Caco-2 (cell line): ENCODE data around the gene TK2. TPM values are rescaled to one million over a fixed set of nuclear protein-coding genes. Genes with fewer than 3 reads are reported as not detected.
A peak's percentile ranks its signal among the peaks of the same experiment; 100 is the strongest.

Source experiments
- BruUV-seq: library from RNA; stranded (reverse); fragments of 400-500 nt; replicated peaks from 2 replicates; lab custom pipeline; 2021; lab: Mats Ljungman, UMichigan
- CTCF ChIA-PET: fragments of 300-600 bp; sonication (Branson Sonifier 250); formaldehyde crosslinking; loops from one replicate; lab custom pipeline; 2022; ENCODE audit warnings: antibody characterized with exemption; lab: Charles Lee
- POLR2A ChIA-PET: fragments of 300-600 bp; sonication (Branson Sonifier 250); formaldehyde crosslinking; loops from one replicate; lab custom pipeline; 2022; ENCODE audit warnings: antibody characterized with exemption; lab: Charles Lee
- DNase-seq, 2 experiments: peaks; one replicate each; pipeline versions ENCODE4 v3.0.0 to v3.0.0-alpha.2; 2020 to 2022
- H3K27me3 ChIP-seq: replicated peaks from 2 replicates; pipeline ENCODE4 v1.6.0; 2011; ENCODE audit warnings: low read length; ENCODE audit not compliant: control insufficient read depth, insufficient read depth
- H3K36me3 ChIP-seq: 2 replicates; pipeline ENCODE4 v1.5.1; 2011; ENCODE audit warnings: low read length; ENCODE audit not compliant: control insufficient read depth, insufficient read depth
- H3K4me1 ChIP-seq: fragments of 250-450 bp; sonication (Bioruptor Pico); 2 replicates; pipeline ENCODE4 v1.5.1; 2020; ENCODE audit warnings: mild to moderate bottlenecking
- H3K4me3 ChIP-seq: 2 replicates; pipeline ENCODE4 v1.5.1; 2011; ENCODE audit warnings: low read depth, mild to moderate bottlenecking, control low read depth, low read length
- H3K9me3 ChIP-seq: fragments of 250-450 bp; sonication (Bioruptor Pico); 2 replicates; pipeline ENCODE4 v1.5.1; 2020; ENCODE audit warnings: mild to moderate bottlenecking, moderate library complexity
- H3K27ac Mint-ChIP-seq: one replicate; pipeline ENCODE4 v1.8.0; 2022; ENCODE audit warnings: mixed read lengths; ENCODE audit not compliant: unreplicated experiment
- H3K27me3 Mint-ChIP-seq: one replicate; pipeline ENCODE4 v1.8.0; 2022; ENCODE audit warnings: mixed read lengths; ENCODE audit not compliant: insufficient read depth, unreplicated experiment
- H3K36me3 Mint-ChIP-seq: one replicate; pipeline ENCODE4 v1.8.0; 2022; ENCODE audit warnings: mild to moderate bottlenecking, mixed read lengths; ENCODE audit not compliant: insufficient read depth, unreplicated experiment
- H3K4me1 Mint-ChIP-seq: one replicate; pipeline ENCODE4 v1.8.0; 2022; ENCODE audit warnings: low read depth, mixed read lengths; ENCODE audit not compliant: unreplicated experiment
- H3K4me3 Mint-ChIP-seq: one replicate; pipeline ENCODE4 v1.8.0; 2022; ENCODE audit warnings: mild to moderate bottlenecking, moderate library complexity, mixed read lengths; ENCODE audit not compliant: unreplicated experiment
- H3K9me3 Mint-ChIP-seq: one replicate; pipeline ENCODE4 v1.8.0; 2022; ENCODE audit warnings: mixed read lengths; ENCODE audit not compliant: unreplicated experiment
- intact Hi-C: fragments of 100-400 bp; cut with micrococcal nuclease; formaldehyde crosslinking; loops from one replicate; pipeline ENCODE4 v1.10.0; 2022; ENCODE audit not compliant: unreplicated experiment
- total RNA-seq: library from RNA; stranded (reverse); gene quantifications from 2 replicates; pipeline ENCODE4 v1.2.3, GENCODE V29; 2022
- TF ChIP-seq, protein P1 (sequence below), 2 experiments: fragments of 200-600 bp in 1 of 2; IDR thresholded peaks; 1 replicate in 1 of 2; 2 replicates in 1 of 2; pipeline versions ENCODE4 v1.5.1 to v1.8.0; 2011 to 2022; ENCODE audit warnings: antibody characterized with exemption in 1 of 2, control low read depth in 1 of 2, inconsistent platforms in 1 of 2, low read depth in 1 of 2, low read length in 1 of 2, mild to moderate bottlenecking in 1 of 2, moderate library complexity in 1 of 2; ENCODE audit not compliant: insufficient read depth in 1 of 2, severe bottlenecking in 1 of 2, unreplicated experiment in 1 of 2

TK2 gene
- total RNA-seq, 1 experiment from 2014 or later = 18.2 TPM

DNA sequence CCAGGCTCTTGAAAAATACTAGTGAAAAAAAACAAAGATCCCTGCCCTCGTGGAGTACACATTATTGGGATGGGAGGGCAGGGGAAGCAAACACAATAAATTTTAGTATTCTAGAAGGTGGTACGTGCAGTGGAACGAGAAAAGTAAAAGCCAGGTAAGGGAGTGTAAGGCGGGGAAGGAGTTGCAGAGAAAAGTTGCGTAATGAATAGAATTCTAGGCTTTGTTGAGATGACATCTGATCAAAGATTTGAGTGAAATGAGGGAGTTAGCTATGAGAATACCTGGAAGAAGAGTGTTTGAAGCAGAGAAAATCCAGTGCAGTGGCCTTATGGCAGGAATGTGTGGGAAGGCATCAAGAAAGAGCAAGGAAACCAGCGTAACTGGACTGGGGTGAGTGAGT, 4.6 kb upstream of the TK2 start:
- Mint-ChIP-seq H3K9me3 (no peaks in the 10 kb centered on the region), H3K36me3 (peaks cover 36% of the 10 kb centered on the region), H3K27ac (no peak overlapping the region), H3K4me1 (peaks cover 34% of the 10 kb centered on the region), H3K27me3 (no peaks in the 10 kb centered on the region), H3K4me3 (no peak overlapping the region)
- POLR2A ChIA-PET = no interaction called here
- intact Hi-C loops = loop anchor here (5.0 kb wide), 1 partner anchor 48 kb away; the partner anchor contains the start of gene CMTM3
- TF ChIP-seq, protein P1, sequence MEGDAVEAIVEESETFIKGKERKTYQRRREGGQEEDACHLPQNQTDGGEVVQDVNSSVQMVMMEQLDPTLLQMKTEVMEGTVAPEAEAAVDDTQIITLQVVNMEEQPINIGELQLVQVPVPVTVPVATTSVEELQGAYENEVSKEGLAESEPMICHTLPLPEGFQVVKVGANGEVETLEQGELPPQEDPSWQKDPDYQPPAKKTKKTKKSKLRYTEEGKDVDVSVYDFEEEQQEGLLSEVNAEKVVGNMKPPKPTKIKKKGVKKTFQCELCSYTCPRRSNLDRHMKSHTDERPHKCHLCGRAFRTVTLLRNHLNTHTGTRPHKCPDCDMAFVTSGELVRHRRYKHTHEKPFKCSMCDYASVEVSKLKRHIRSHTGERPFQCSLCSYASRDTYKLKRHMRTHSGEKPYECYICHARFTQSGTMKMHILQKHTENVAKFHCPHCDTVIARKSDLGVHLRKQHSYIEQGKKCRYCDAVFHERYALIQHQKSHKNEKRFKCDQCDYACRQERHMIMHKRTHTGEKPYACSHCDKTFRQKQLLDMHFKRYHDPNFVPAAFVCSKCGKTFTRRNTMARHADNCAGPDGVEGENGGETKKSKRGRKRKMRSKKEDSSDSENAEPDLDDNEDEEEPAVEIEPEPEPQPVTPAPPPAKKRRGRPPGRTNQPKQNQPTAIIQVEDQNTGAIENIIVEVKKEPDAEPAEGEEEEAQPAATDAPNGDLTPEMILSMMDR (IDR thresholded peaks at IDR 0.05; ENCODE audit: insufficient read depth in 1 of 2, low read depth in 1 of 2, low read length in 1 of 2, severe bottlenecking in 1 of 2, unreplicated experiment in 1 of 2) = no peak
- BruUV-seq = no TSS peak
- no peaks in the 10 kb centered on the region for H3K36me3 ChIP-seq
- DNase-seq = no peak
- no peaks in the 10 kb centered on the region for H3K27me3 ChIP-seq
- H3K9me3 ChIP-seq = no peaks in the 10 kb centered on the region
- peaks cover 19% of the 10 kb centered on the region for H3K4me1 ChIP-seq
- CTCF ChIA-PET = no interaction called here
- H3K4me3 ChIP-seq = no peak overlapping the region

- ChIA-PET POLR2A (no interaction called here), CTCF (no interaction called here)
- no TSS peak for BruUV-seq
- Histone ChIP-seq H3K4me3 (no peak overlapping the region), H3K36me3 (no peaks in the 10 kb centered on the region), H3K9me3 (no peaks in the 10 kb centered on the region), H3K27me3 (no peaks in the 10 kb centered on the region), H3K4me1 (peaks cover 22% of the 10 kb centered on the region)
- intact Hi-C loops = loop anchor here (5.0 kb wide), 1 partner anchor 48 kb away; the partner anchor contains the start of gene CMTM3
- peak overlapping the region; percentile 87 for H3K4me3 Mint-ChIP-seq
- no peaks in the 10 kb centered on the region for H3K9me3 Mint-ChIP-seq
- peaks cover 36% of the 10 kb centered on the region for H3K36me3 Mint-ChIP-seq
- TF ChIP-seq, protein P1 (IDR thresholded peaks at IDR 0.05; ENCODE audit: insufficient read depth in 1 of 2, low read depth in 1 of 2, low read length in 1 of 2, severe bottlenecking in 1 of 2, unreplicated experiment in 1 of 2) = no peak
- H3K27me3 Mint-ChIP-seq = no peaks in the 10 kb centered on the region
- no peak overlapping the region for H3K27ac Mint-ChIP-seq
- DNase-seq = no peak
- H3K4me1 Mint-ChIP-seq = peaks cover 36% of the 10 kb centered on the region
Measured at GRCh38 chr16:66554021-66554420, 4.1 kb upstream of the TK2 start.

- H3K4me1 ChIP-seq = peaks cover 28% of the 10 kb centered on the region
- no peak for DNase-seq
- H3K36me3 ChIP-seq = no peaks in the 10 kb centered on the region
- H3K4me1 Mint-ChIP-seq = peaks cover 44% of the 10 kb centered on the region
- POLR2A ChIA-PET = no interaction called here
- peak overlapping the region; percentile 81 for H3K27ac Mint-ChIP-seq
- H3K36me3 Mint-ChIP-seq = peaks cover 36% of the 10 kb centered on the region
- TF ChIP-seq, protein P1 (IDR thresholded peaks at IDR 0.05; ENCODE audit: insufficient read depth in 1 of 2, low read depth in 1 of 2, low read length in 1 of 2, severe bottlenecking in 1 of 2, unreplicated experiment in 1 of 2) = no peak
- H3K27me3 Mint-ChIP-seq = no peaks in the 10 kb centered on the region
- H3K4me3 Mint-ChIP-seq = peak overlapping the region; percentile 87
- H3K4me3 ChIP-seq = peak overlapping the region; percentile 73
- intact Hi-C loops = loop anchor here (5.0 kb wide), 1 partner anchor 49 kb away; the partner anchor contains the start of gene CMTM3
- no peaks in the 10 kb centered on the region for H3K9me3 ChIP-seq
- H3K27me3 ChIP-seq = no peaks in the 10 kb centered on the region
- H3K9me3 Mint-ChIP-seq = no peaks in the 10 kb centered on the region
- BruUV-seq = no TSS peak
- CTCF ChIA-PET = interaction anchor here (0.8 to 1.3 kb wide), 3 partner anchors 12 to 55 kb away, joined by 3 to 7 read pairs (median 3); partner anchors contain the start of gene CMTM1
Measured at GRCh38 chr16:66553223-66553622, 3.3 kb upstream of the TK2 start.
